K562 (cell line): Measurements from ENCODE around the gene TRIOBP. TPM values are rescaled to one million over a fixed set of nuclear protein-coding genes. Genes with fewer than 3 reads are reported as not detected.

Experiments
- ADNP ChIP-seq: fragments of 200-800 bp; sonication (Bioruptor generic); IDR thresholded peaks from 2 replicates; pipeline ENCODE4 v1.6.1; 2016; ENCODE audit warnings: missing genetic modification characterization, missing compliant biosample characterization
- ARID3A ChIP-seq: IDR thresholded peaks from 2 replicates; pipeline ENCODE4 v1.6.1; 2012; ENCODE audit warnings: low read depth, low read length, improper control_type of control experiment, borderline replicate concordance
- DACH1 ChIP-seq: fragments of 450-650 bp; IDR thresholded peaks from 2 replicates; pipeline ENCODE4 v1.6.1; 2018; ENCODE audit not compliant: partially characterized antibody
- ELF2 ChIP-seq: fragments of 250-450 bp; sonication (Bioruptor Pico); IDR thresholded peaks from 2 replicates; pipeline ENCODE4 v1.5.0; 2021; ENCODE audit warnings: mild to moderate bottlenecking
- EP400 ChIP-seq: fragments of 450-650 bp; IDR thresholded peaks from 2 replicates; pipeline ENCODE4 v1.6.1; 2017; ENCODE audit warnings: antibody characterized with exemption, mild to moderate bottlenecking, moderate library complexity
- FOXA1 ChIP-seq: fragments of 450-650 bp; IDR thresholded peaks from 2 replicates; pipeline ENCODE4 v1.6.1; 2016; ENCODE audit warnings: mild to moderate bottlenecking, borderline replicate concordance
- FOXJ2 ChIP-seq: fragments of 200-800 bp; sonication (Bioruptor generic); IDR thresholded peaks from 2 replicates; pipeline ENCODE4 v1.6.1; 2016; ENCODE audit warnings: missing genetic modification characterization, missing compliant biosample characterization
- JUND ChIP-seq, 2 experiments: IDR thresholded peaks; 2 replicates in 1 of 2; 3 replicates in 1 of 2; pipeline ENCODE4 v1.6.1; 2011; ENCODE audit warnings: borderline replicate concordance in 2 of 2, low read depth in 2 of 2, low read length in 2 of 2, improper control_type of control experiment in 1 of 2, missing biosample characterization in 1 of 2, missing genetic modification characterization in 1 of 2, missing genetic modification reagents in 1 of 2
- NCOA2 ChIP-seq, 2 experiments: fragments of 450-650 bp; IDR thresholded peaks; 2 replicates each; pipeline ENCODE4 v1.6.1; 2018; ENCODE audit warnings: mild to moderate bottlenecking in 2 of 2, moderate library complexity in 1 of 2; ENCODE audit not compliant: partially characterized antibody in 2 of 2
- PPARD ChIP-seq: fragments of 250-450 bp; sonication (Bioruptor Pico); IDR thresholded peaks from 2 replicates; pipeline ENCODE4 v1.8.0; 2022; ENCODE audit warnings: inconsistent platforms, mild to moderate bottlenecking, moderate library complexity
- RAD21 ChIP-seq, 2 experiments: fragments of 250-450 bp in 1 of 2; fragments of 450-650 bp in 1 of 2; sonication (Bioruptor Pico) in 1 of 2; formaldehyde crosslinking in 1 of 2; IDR thresholded peaks in 1 of 2; conservative IDR thresholded peaks in 1 of 2; 2 replicates each; pipeline versions ENCODE4 v1.4.0 to v1.8.0; 2020 to 2022; ENCODE audit warnings: mild to moderate bottlenecking in 2 of 2, moderate library complexity in 1 of 2
- RBM25 ChIP-seq: fragments of 200-400 bp; formaldehyde crosslinking; IDR thresholded peaks from 2 replicates; pipeline ENCODE4 v1.6.1; 2018; ENCODE audit warnings: low read length, low read depth, moderate library complexity; ENCODE audit not compliant: severe bottlenecking
- SMAD1 ChIP-seq: fragments of 150-350 bp; IDR thresholded peaks from 2 replicates; pipeline ENCODE4 v1.6.1; 2014; ENCODE audit warnings: low read length, low read depth; ENCODE audit not compliant: partially characterized antibody
- TCF3 ChIP-seq: sonication (generic); formaldehyde crosslinking; IDR thresholded peaks from 2 replicates; pipeline ENCODE4 v1.4.0; 2020; ENCODE audit warnings: mild to moderate bottlenecking, missing genetic modification reagents
- ZBTB49 ChIP-seq: sonication (generic); formaldehyde crosslinking; IDR thresholded peaks from 2 replicates; pipeline ENCODE4 v1.8.0; 2022; ENCODE audit warnings: missing genetic modification reagents, mild to moderate bottlenecking, borderline replicate concordance
- polyA plus RNA-seq, 8 experiments: library from polyadenylated mRNA; depleted of rRNA in 4 of 8; stranded (reverse) in 5 of 8; unstranded in 3 of 8; fragments of >200 nt; fragmentation: Nextera tagmentation in 2 of 8; fragmentation: Illumina TruSeq in 1 of 8; extraction: Ambion mirVana in 2 of 8; extraction: Trizol in 1 of 8; gene quantifications; 2 replicates each; pipeline versions ENCODE4 v1.2.1 to v1.2.3, GENCODE V29; 2011 to 2014; ENCODE audit warnings: inconsistent platforms in 1 of 8, missing spikeins in 1 of 8
- total RNA-seq, 7 experiments: library from RNA; depleted of rRNA in 6 of 7; stranded (reverse); fragments of >200 nt in 6 of 7; fragmentation: Illumina TruSeq in 2 of 7; extraction: Trizol in 2 of 7; gene quantifications; 2 replicates each; pipeline versions ENCODE4 v1.2.1 to v1.2.3, GENCODE V29; 2011 to 2021; ENCODE audit warnings: low replicate concordance in 1 of 7
- TF ChIP-seq, protein P1 (sequence below): fragments of 250-450 bp; sonication (Bioruptor Pico); IDR thresholded peaks from 2 replicates; pipeline ENCODE4 v1.4.0; 2020; ENCODE audit warnings: mild to moderate bottlenecking, moderate library complexity
- TF ChIP-seq, protein P2 (sequence below): fragments of 250-450 bp; sonication (Bioruptor Pico); IDR thresholded peaks from 2 replicates; pipeline ENCODE4 v1.5.0; 2020; ENCODE audit warnings: mild to moderate bottlenecking, borderline replicate concordance

The TRIOBP gene
- total and polyA plus RNA-seq, 9 of the 15 experiments (the other 6 are each of a cell fraction or from before 2014, with no cell fraction given) = 0.24 to 13.8 (median 5.5) TPM

GRCh38 chr22:37762389-37762836 is 65.6 kb downstream of the TRIOBP start (continued):
- no peak for TF ChIP-seq ELF2 (CRISPR knock-in tag)
- no peak for TF ChIP-seq ZBTB49 (CRISPR knock-in tag)
- TF ChIP-seq, protein P1, sequence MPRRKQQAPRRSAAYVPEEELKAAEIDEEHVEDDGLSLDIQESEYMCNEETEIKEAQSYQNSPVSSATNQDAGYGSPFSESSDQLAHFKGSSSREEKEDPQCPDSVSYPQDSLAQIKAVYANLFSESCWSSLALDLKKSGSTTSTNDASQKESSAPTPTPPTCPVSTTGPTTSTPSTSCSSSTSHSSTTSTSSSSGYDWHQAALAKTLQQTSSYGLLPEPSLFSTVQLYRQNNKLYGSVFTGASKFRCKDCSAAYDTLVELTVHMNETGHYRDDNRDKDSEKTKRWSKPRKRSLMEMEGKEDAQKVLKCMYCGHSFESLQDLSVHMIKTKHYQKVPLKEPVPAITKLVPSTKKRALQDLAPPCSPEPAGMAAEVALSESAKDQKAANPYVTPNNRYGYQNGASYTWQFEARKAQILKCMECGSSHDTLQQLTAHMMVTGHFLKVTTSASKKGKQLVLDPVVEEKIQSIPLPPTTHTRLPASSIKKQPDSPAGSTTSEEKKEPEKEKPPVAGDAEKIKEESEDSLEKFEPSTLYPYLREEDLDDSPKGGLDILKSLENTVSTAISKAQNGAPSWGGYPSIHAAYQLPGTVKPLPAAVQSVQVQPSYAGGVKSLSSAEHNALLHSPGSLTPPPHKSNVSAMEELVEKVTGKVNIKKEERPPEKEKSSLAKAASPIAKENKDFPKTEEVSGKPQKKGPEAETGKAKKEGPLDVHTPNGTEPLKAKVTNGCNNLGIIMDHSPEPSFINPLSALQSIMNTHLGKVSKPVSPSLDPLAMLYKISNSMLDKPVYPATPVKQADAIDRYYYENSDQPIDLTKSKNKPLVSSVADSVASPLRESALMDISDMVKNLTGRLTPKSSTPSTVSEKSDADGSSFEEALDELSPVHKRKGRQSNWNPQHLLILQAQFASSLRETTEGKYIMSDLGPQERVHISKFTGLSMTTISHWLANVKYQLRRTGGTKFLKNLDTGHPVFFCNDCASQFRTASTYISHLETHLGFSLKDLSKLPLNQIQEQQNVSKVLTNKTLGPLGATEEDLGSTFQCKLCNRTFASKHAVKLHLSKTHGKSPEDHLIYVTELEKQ (CRISPR knock-in tag) = no peak
- no peak for TF ChIP-seq SMAD1
- TF ChIP-seq, protein P2, sequence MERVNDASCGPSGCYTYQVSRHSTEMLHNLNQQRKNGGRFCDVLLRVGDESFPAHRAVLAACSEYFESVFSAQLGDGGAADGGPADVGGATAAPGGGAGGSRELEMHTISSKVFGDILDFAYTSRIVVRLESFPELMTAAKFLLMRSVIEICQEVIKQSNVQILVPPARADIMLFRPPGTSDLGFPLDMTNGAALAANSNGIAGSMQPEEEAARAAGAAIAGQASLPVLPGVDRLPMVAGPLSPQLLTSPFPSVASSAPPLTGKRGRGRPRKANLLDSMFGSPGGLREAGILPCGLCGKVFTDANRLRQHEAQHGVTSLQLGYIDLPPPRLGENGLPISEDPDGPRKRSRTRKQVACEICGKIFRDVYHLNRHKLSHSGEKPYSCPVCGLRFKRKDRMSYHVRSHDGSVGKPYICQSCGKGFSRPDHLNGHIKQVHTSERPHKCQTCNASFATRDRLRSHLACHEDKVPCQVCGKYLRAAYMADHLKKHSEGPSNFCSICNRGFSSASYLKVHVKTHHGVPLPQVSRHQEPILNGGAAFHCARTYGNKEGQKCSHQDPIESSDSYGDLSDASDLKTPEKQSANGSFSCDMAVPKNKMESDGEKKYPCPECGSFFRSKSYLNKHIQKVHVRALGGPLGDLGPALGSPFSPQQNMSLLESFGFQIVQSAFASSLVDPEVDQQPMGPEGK (CRISPR knock-in tag) = no peak
- no peak for TF ChIP-seq RAD21 (CRISPR knock-in tag; conservative IDR thresholded peaks at IDR 0.05 in 1 of 2, IDR thresholded peaks at IDR 0.05 in 1 of 2)
- TF ChIP-seq NCOA2 (IDR thresholded peaks at IDR 0.05; ENCODE audit: partially characterized antibody in 2 of 2) = no peak
- peak; percentile 51 for TF ChIP-seq DACH1
- no peak for TF ChIP-seq EP400
- peak; percentile 48; the same call in 1 of the 2 replicates for TF ChIP-seq TCF3
- peak; percentile 82 for TF ChIP-seq JUND (IDR thresholded peaks at IDR 0.05; ENCODE audit: borderline replicate concordance, low read depth, low read length)
- peak; percentile 63; the same call in 1 of the 3 replicates for TF ChIP-seq JUND (tag; IDR thresholded peaks at IDR 0.05; ENCODE audit: borderline replicate concordance, low read depth, low read length)
- TF ChIP-seq RBM25 = no peak
- no peak for TF ChIP-seq FOXA1
- TF ChIP-seq ARID3A = no peak
- no peak for TF ChIP-seq ADNP (tag)
- no peak for TF ChIP-seq PPARD (CRISPR knock-in tag)
- TF ChIP-seq FOXJ2 (tag) = no peak
